CD4-positive, alpha-beta memory T cell (primary cell): ENCODE measurements around the gene SLC6A7. TPM values are rescaled to one million over a fixed set of nuclear protein-coding genes. Genes with fewer than 3 reads are reported as not detected.

Experiments
- CTCF ChIA-PET: fragments of 350-600 bp; sonication (Branson Sonifier 250); formaldehyde crosslinking; loops from one replicate; lab custom pipeline; 2021; ENCODE audit warnings: inconsistent platforms; ENCODE audit not compliant: partially characterized antibody; lab: Charles Lee
- POLR2A ChIA-PET: fragments of 350-600 bp; sonication (Branson Sonifier 250); formaldehyde crosslinking; loops from one replicate; lab custom pipeline; 2021; ENCODE audit not compliant: partially characterized antibody; lab: Charles Lee
- DNase-seq, 5 donors: peaks; one replicate each; pipeline versions ENCODE4 v3.0.0 to v3.0.0-alpha.2; 2020 to 2022; ENCODE audit warnings: mixed read lengths in 1 of 5
- H3K27ac ChIP-seq: one replicate; pipeline ENCODE4 v1.7.0; 2013; ENCODE audit warnings: low read depth, low read length
- H3K27me3 ChIP-seq: 2 replicates; pipeline ENCODE4 v1.7.0; 2013; ENCODE audit warnings: mild to moderate bottlenecking, low read length, moderate library complexity; ENCODE audit not compliant: insufficient read depth
- H3K36me3 ChIP-seq: 2 replicates; pipeline ENCODE4 v1.7.0; 2013; ENCODE audit warnings: mild to moderate bottlenecking, low read length, moderate library complexity; ENCODE audit not compliant: insufficient read depth
- H3K4me1 ChIP-seq: 2 replicates; pipeline ENCODE4 v1.7.0; 2013; ENCODE audit warnings: mild to moderate bottlenecking, low read length, moderate library complexity; ENCODE audit not compliant: insufficient read depth
- H3K4me3 ChIP-seq, 2 donors: one replicate each; pipeline ENCODE4 v1.7.0; 2013; ENCODE audit warnings: low read length in 2 of 2, mild to moderate bottlenecking in 1 of 2
- H3K9me3 ChIP-seq, 2 donors: one replicate each; pipeline ENCODE4 v1.7.0; 2013; ENCODE audit warnings: low read length in 2 of 2, control low read depth in 1 of 2; ENCODE audit not compliant: control insufficient read depth in 1 of 2
- H3K27ac Mint-ChIP-seq, 7 donors: one replicate each; pipeline ENCODE4 v1.8.0; 2020 to 2021; ENCODE audit warnings: mixed read lengths in 7 of 7, mild to moderate bottlenecking in 6 of 7, inconsistent platforms in 3 of 7, moderate library complexity in 3 of 7
- H3K27me3 Mint-ChIP-seq, 2 donors: one replicate each; pipeline ENCODE4 v1.8.0; 2020 to 2021; ENCODE audit warnings: mixed read lengths in 2 of 2
- H3K36me3 Mint-ChIP-seq, 2 donors: one replicate each; pipeline ENCODE4 v1.8.0; 2020 to 2021; ENCODE audit warnings: mixed read lengths in 2 of 2, inconsistent platforms in 1 of 2, mild to moderate bottlenecking in 1 of 2
- H3K4me1 Mint-ChIP-seq, 4 donors: one replicate each; pipeline ENCODE4 v1.8.0; 2020 to 2021; ENCODE audit warnings: mixed read lengths in 4 of 4, mild to moderate bottlenecking in 1 of 4
- H3K4me3 Mint-ChIP-seq, 8 donors: one replicate each; pipeline ENCODE4 v1.8.0; 2020 to 2021; ENCODE audit warnings: mixed read lengths in 8 of 8, mild to moderate bottlenecking in 7 of 8, moderate library complexity in 6 of 8, inconsistent platforms in 3 of 8
- H3K9me3 Mint-ChIP-seq, 8 donors: one replicate each; pipeline ENCODE4 v1.8.0; 2020 to 2021; ENCODE audit warnings: mixed read lengths in 8 of 8, mild to moderate bottlenecking in 5 of 8, inconsistent platforms in 3 of 8, moderate library complexity in 1 of 8
- intact Hi-C: fragments of 100-400 bp; cut with micrococcal nuclease; formaldehyde crosslinking; loops from one replicate; pipeline ENCODE4 v1.15.1; 2023
- polyA plus RNA-seq, 2 donors: library from polyadenylated mRNA; unstranded; fragments of 300-500 nt; fragmentation: Illumina TruSeq; gene quantifications; one replicate each; pipeline ENCODE4 v1.2.3, GENCODE V29; 2021
- total RNA-seq, 2 experiments: library from RNA; stranded (reverse); gene quantifications; one replicate each; pipeline ENCODE4 v1.2.3, GENCODE V29; 2021

SLC6A7 gene
- total and polyA plus RNA-seq, 4 experiments from 2014 or later: not detected

- Mint-ChIP-seq H3K27ac (no peak overlapping the region), H3K36me3 (no peaks in the 10 kb centered on the region), H3K4me1 (no peaks in the 10 kb centered on the region), H3K4me3 (no peak overlapping the region), H3K9me3 (no peaks in the 10 kb centered on the region), H3K27me3 (peaks cover 4% of the 10 kb centered on the region in 2 donors)
- CTCF ChIA-PET: no interaction called here
- Histone ChIP-seq H3K36me3 (no peaks in the 10 kb centered on the region), H3K27ac (no peak overlapping the region), H3K4me3 (no peak overlapping the region), H3K4me1 (no peaks in the 10 kb centered on the region), H3K27me3 (no peaks in the 10 kb centered on the region), H3K9me3 (no peaks in the 10 kb centered on the region)
- POLR2A ChIA-PET: no interaction called here
- intact Hi-C loops: no loop called here
- no peak for DNase-seq
These were observed 9.4 kb upstream of the SLC6A7 start for GRCh38 chr5:150180241-150181026.

- H3K4me3 Mint-ChIP-seq: no peak overlapping the region
- Histone ChIP-seq H3K4me3 (no peak overlapping the region), H3K27ac (no peak overlapping the region), H3K27me3 (no peaks in the 10 kb centered on the region), H3K36me3 (no peaks in the 10 kb centered on the region), H3K4me1 (no peaks in the 10 kb centered on the region), H3K9me3 (no peaks in the 10 kb centered on the region)
- no peaks in the 10 kb centered on the region for H3K4me1 Mint-ChIP-seq
- intact Hi-C loops: no loop called here
- ChIA-PET POLR2A (no interaction called here), CTCF (no interaction called here)
- peaks cover 4% of the 10 kb centered on the region in 2 donors for H3K27me3 Mint-ChIP-seq
- H3K36me3 Mint-ChIP-seq: no peaks in the 10 kb centered on the region
- H3K9me3 Mint-ChIP-seq: no peaks in the 10 kb centered on the region
- no peak overlapping the region for H3K27ac Mint-ChIP-seq
- DNase-seq: no peak
These were observed 8.8 kb upstream of the SLC6A7 start for GRCh38 chr5:150181027-150181426.

- H3K27ac Mint-ChIP-seq: no peak overlapping the region
- no peaks in the 10 kb centered on the region for H3K9me3 Mint-ChIP-seq
- H3K27me3 Mint-ChIP-seq: peaks cover 4% of the 10 kb centered on the region in 2 donors
- H3K4me1 Mint-ChIP-seq: no peaks in the 10 kb centered on the region
- Histone ChIP-seq H3K4me3 (no peak overlapping the region), H3K9me3 (no peaks in the 10 kb centered on the region), H3K4me1 (no peaks in the 10 kb centered on the region), H3K27me3 (no peaks in the 10 kb centered on the region), H3K27ac (no peak overlapping the region), H3K36me3 (no peaks in the 10 kb centered on the region)
- ChIA-PET POLR2A (no interaction called here), CTCF (no interaction called here)
- no peak for DNase-seq
- intact Hi-C loops: no loop called here
- no peaks in the 10 kb centered on the region for H3K36me3 Mint-ChIP-seq
- H3K4me3 Mint-ChIP-seq: no peak overlapping the region
These were observed 7.9 kb upstream of the SLC6A7 start for GRCh38 chr5:150181766-150182545.

- Mint-ChIP-seq H3K36me3 (no peaks in the 10 kb centered on the region), H3K27ac (no peak overlapping the region), H3K4me1 (no peaks in the 10 kb centered on the region), H3K27me3 (peaks cover 6 to 7% of the 10 kb centered on the region in 2 donors), H3K9me3 (no peaks in the 10 kb centered on the region), H3K4me3 (no peak overlapping the region)
- Histone ChIP-seq H3K4me1 (no peaks in the 10 kb centered on the region), H3K27ac (no peak overlapping the region), H3K4me3 (no peak overlapping the region), H3K36me3 (no peaks in the 10 kb centered on the region), H3K27me3 (no peaks in the 10 kb centered on the region), H3K9me3 (no peaks in the 10 kb centered on the region)
- ChIA-PET POLR2A (no interaction called here), CTCF (no interaction called here)
- no peak for DNase-seq
- intact Hi-C loops: no loop called here
These were observed 7.1 kb upstream of the SLC6A7 start for GRCh38 chr5:150182774-150183173.

- no peaks in the 10 kb centered on the region for H3K9me3 Mint-ChIP-seq
- H3K4me1 ChIP-seq: no peaks in the 10 kb centered on the region
- H3K4me1 Mint-ChIP-seq: no peaks in the 10 kb centered on the region
- peaks cover 6 to 7% of the 10 kb centered on the region in 2 donors for H3K27me3 Mint-ChIP-seq
- no peak overlapping the region for H3K4me3 ChIP-seq
- H3K27ac ChIP-seq: no peak overlapping the region
- no peak for DNase-seq
- no peaks in the 10 kb centered on the region for H3K36me3 ChIP-seq
- no peaks in the 10 kb centered on the region for H3K9me3 ChIP-seq
- no peaks in the 10 kb centered on the region for H3K27me3 ChIP-seq
- intact Hi-C loops: no loop called here
- H3K27ac Mint-ChIP-seq: no peak overlapping the region
- H3K4me3 Mint-ChIP-seq: no peak overlapping the region
- CTCF ChIA-PET: no interaction called here
- POLR2A ChIA-PET: no interaction called here
- no peaks in the 10 kb centered on the region for H3K36me3 Mint-ChIP-seq
These were observed 6.4 kb upstream of the SLC6A7 start for GRCh38 chr5:150183436-150183835.

- no peaks in the 10 kb centered on the region for H3K4me1 ChIP-seq
- Mint-ChIP-seq H3K9me3 (no peaks in the 10 kb centered on the region), H3K27ac (no peak overlapping the region), H3K27me3 (peaks cover 4 to 7% of the 10 kb centered on the region in 2 donors), H3K4me3 (no peak overlapping the region), H3K4me1 (no peaks in the 10 kb centered on the region), H3K36me3 (no peaks in the 10 kb centered on the region)
- no peak overlapping the region for H3K4me3 ChIP-seq
- ChIA-PET CTCF (no interaction called here), POLR2A (no interaction called here)
- no peaks in the 10 kb centered on the region for H3K36me3 ChIP-seq
- no peak for DNase-seq
- H3K27ac ChIP-seq: no peak overlapping the region
- H3K27me3 ChIP-seq: no peaks in the 10 kb centered on the region
- intact Hi-C loops: no loop called here
- H3K9me3 ChIP-seq: no peaks in the 10 kb centered on the region
These were observed 5.9 kb upstream of the SLC6A7 start for GRCh38 chr5:150184006-150184405.

GRCh38 chr5:150184990-150185912 is 4.6 kb upstream of the SLC6A7 start:
- CTCF ChIA-PET: interaction anchor here (1.9 kb wide), 1 partner anchor 23 kb away, joined by 5 read pairs; no protein-coding TSS in a partner anchor
- no peaks in the 10 kb centered on the region for H3K9me3 ChIP-seq
- no peaks in the 10 kb centered on the region for H3K4me1 ChIP-seq
- H3K36me3 ChIP-seq: no peaks in the 10 kb centered on the region
- POLR2A ChIA-PET: no interaction called here
- Mint-ChIP-seq H3K9me3 (no peaks in the 10 kb centered on the region), H3K36me3 (no peaks in the 10 kb centered on the region), H3K27me3 (peaks cover 10 to 14% of the 10 kb centered on the region in 2 donors), H3K27ac (peak overlapping the region in 1 of 7 donors; percentile 43), H3K4me3 (no peak overlapping the region), H3K4me1 (no peaks in the 10 kb centered on the region)
- H3K27ac ChIP-seq: no peak overlapping the region
- no peak for DNase-seq
- H3K27me3 ChIP-seq: peaks cover 6% of the 10 kb centered on the region
- H3K4me3 ChIP-seq: no peak overlapping the region
- intact Hi-C loops: no loop called here
